GM19397 (cell line): ENCODE measurements around the gene RBBP5.

ENCODE experiments used
- ATAC-seq: cut with Tn5 transposase; IDR thresholded peaks from one replicate; pipeline ENCODE4 v1.9.1; 2021; ENCODE audit warnings: mild to moderate bottlenecking, moderate library complexity; ENCODE audit not compliant: unreplicated experiment

The RBBP5 gene

DNA sequence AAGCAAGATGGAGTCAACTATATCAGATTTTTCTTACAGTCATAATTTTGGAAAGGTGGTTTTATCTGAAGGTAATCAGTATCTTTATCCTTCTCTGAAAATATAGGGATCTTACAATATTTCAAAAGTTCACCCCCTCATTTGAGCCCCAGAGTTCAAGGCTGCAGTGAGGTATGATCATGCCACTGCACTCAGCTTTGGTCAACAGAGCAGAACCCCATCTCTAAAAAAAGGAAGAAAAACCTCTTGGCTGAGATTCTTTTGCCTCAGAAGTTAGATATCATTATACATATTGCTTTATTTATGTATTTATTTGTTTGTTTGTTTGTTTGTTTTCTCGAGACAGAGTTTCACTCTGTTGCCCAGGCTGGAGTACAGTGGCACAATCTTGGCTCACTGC, 11.5 kb upstream of the RBBP5 start:
- no peak for ATAC-seq

DNA sequence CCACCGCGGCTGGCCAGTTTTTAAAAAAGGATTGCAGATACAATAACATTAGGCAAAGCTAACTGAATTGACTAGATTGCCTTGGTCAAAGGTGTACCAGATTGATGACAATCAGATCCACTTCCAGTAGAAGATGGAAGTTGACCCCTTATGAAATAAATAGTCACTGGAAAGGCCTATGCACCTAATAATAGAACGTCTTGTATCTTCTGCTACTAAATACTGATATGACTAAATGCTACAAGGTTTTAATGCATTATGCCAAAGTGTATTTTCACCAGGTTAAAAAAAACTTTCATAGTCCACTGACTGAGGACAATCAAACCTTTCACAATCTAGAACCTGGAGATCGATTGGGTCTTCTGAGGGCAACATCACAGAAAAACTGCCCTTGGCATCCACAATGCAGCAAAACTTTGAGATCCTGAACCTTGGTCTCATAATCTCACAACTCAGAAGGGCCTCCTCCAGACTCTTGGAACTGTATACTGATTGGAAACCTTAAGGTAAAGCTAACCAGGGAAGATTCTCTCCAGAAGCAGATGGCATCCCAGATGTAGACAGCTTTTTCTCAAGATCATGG, 7.8 kb upstream of the RBBP5 start:
- no peak for ATAC-seq

DNA sequence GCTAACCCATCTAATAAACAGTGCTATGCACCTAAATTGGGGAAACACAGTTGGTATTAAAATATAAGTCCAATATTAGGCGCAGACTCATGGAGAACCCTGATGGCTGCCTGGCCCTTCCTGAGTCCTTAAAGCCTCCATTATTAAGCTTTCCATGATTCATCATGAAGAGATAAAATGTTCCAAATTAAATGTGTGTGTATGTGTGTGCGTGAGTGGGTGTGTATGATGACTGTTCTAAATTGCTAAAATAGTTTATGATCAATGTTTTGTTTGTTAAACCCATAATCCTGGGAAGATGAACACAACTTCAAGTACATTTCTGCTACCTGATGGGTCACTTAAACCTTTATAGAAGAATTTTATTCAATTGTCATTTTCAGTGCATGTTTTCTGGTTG, 6.3 kb upstream of the RBBP5 start:
- no peak for ATAC-seq

DNA sequence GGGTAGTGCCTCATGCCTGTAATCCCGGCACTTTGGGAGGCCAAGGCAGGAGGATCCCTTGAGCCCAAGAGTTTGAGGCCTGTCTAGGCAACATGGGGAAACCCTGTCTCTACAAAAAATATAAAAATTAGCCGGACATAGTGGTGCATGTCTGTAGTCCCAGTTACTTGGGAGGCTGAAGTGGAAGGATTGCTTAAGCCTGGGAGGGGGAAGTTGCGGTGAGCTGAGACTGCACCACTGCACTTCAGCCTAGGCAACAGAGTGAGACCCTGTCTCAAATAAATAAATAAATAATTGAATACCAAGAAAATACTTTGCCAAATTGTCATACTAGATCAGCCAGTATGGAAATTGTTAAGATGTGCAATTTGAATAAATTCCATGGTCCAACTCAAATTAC, 5.9 kb upstream of the RBBP5 start:
- no peak for ATAC-seq

DNA sequence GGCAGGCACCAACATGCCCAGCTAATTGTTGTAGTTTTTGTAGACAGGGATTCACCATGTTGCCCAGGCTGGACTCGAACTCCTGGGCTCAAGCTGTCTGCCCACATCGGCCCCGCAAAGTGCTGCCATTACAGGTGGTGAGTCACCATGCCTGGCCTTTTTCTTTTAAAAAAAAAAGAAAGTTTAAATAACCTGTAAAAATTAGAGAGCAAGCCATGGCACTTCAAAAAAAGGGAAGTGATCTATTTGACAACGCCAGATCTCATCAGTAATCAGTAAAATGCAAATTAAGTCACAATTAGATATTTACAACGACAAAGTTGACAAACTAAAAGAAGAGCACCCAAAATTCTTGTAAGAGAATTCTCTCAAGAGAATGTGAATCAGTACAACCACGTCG, 2.9 kb upstream of the RBBP5 start:
- ATAC-seq = no peak

DNA sequence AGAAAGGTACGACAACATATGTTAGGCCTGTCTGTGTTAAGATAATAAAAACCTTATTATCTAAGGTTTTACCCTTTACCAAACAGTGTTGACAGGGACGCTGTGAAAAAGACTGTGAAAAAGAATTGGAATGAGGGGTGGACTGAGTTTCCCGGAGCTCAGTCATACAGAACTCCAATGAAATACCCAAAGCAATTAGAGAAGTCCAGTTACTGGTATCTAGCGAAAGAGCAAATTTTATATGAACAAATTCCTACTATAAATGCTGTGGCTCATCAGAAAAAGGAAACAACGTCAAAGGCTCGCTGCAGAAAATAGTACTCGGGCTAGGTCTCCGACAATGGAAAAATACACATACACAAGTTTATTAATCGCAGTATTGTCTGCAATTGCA, 708 bp upstream of the RBBP5 start:
- ATAC-seq = peak; percentile 6

DNA sequence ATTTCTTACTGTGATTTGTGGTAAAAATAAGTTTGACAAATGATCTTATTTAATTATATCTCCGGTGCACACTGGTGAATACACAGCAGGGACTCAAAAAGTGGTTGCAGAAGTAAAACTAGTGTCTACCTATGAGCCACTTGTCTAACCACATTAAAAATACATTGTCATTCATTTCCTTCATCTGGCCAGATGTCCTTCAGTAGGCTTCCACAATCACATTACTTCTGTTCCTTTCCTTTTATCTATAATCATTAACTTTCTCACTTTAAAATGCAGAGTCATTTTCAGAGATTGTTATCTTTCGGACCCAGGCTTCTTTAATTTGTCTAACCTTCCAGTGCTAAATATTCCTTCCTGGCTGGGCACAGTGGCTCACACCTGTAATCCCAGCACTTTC, 3.0 kb downstream of the RBBP5 start:
- ATAC-seq = no peak

DNA sequence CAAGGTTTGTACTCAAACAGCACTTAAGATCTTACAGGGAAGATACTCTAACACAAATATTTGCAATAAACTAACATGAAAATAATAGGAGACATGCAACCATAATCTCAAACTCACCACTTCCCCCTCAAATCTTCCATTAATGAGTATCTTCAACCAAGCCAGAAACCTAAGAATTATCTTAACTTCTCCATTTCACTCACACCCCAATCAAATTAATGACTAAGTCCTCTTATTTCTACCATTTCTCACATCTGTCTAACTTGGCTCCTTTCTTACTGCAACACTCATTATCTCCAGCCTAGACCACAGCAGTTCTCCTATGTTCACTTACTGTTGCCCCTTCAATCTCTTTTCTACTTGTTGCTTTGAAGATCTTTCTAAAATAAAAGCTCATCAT, 10.4 kb downstream of the RBBP5 start:
- ATAC-seq = no peak

DNA sequence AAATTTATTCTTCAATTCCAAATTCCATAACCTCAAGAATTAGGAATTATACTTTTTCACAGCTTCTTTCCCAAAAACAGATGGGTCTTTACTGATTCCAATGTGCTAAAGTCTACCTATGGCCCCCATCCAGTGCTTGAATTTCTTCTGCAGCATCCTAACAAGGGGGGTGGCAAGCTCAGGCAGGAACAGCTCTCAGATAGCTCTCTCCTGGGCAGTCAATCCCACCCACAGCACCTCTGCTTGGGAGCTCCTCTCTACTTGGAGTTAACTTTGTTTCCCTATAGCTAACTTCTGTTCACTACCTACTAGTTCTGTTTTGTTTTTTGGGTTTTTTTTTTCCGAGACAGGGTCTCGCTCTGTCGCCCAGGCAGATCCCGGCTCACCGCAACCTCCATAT, 12.1 kb downstream of the RBBP5 start:
- ATAC-seq = no peak

DNA sequence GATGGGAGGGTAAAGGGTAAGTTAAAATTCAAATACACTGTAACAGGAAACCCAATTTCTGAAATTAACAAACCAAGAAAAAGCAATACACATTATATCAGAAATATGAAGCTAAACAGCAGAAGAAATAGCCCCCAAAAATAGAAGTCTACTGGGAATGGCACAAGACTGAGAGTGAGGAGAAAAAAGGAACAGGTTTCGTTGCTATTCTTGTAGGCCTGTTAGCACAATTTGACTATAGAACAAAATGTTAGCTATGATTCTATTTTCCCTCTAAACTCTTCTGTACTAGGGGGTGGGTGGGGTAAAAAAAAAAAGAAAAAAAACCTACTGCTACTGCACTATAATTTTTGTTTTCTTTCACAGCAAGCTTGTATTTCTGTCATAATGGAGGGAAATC, 12.5 kb downstream of the RBBP5 start:
- ATAC-seq = no peak

DNA sequence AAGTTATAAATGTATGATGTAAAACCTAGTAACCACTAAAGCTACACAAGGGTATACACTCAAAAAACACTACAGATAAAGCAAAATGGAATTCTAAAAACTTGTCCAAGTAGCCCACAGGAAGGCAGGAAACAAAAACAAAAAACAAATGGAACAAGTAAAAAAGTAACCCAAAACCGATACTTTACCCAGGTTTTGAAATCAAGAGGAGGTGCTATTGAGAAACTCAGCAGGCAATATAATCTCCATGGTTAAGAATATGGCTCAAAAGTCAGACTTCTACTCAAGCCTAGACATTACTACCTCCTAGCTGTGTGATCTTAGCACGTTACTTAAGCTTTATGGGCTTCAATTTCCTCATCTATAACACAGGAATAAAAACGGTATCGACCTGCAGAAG, 13.3 kb downstream of the RBBP5 start:
- no peak for ATAC-seq

DNA sequence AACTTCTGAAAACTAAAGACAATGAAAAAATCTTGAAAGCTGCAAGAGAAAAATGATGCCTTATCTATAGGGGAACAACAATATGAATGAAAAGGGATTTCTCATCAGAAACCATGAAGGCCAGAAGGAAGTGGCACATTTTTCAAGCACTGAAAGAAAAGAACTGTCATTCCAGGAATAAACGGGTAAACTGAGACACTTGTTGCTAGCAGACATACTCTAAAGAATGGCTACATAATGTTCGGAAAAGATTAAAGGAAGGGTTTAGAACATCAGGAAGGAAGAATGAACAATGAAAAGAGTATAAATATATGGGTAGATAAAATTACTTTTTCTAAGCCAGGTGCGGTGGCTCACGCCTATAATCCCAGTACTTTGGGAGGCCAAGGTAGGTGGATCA, 14.5 kb downstream of the RBBP5 start:
- ATAC-seq = no peak

DNA sequence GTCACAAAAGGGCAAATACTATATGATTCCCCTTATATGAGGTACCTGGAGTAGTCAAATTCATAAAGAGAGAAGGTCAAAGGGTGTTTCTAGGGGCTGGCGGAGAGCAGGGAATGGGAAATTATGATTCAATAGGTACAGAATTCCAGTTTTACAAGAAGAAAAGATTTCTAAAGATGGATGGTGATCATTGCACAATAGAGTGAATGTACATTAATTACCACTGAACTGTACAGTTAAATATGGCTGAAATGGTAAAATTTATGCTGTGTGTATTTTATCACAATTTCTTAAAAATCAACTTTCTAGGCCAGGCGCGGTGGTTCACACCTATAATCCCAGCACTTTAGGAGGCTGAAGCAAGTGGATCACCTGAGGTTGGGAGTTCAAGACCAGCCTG, 19.4 kb downstream of the RBBP5 start:
- no peak for ATAC-seq

DNA sequence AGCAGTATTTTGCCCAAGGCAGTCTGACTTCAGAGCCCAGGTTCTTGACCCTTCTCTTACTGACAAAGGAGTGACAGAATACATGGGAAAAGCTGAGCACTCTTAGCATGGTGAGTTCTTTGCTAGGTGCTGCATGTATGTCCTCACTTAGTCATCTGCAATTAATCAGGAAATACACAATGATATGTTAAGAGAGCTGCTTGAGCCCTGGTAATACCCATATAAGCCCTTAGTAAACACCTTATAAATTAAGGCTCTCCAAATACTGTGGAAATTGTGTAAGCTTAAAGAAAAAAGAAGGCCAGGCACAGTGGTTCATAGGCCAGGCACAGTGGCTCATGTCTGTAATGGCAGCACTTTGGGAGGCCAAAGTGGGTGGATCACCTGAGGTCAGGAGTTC, 23.5 kb downstream of the RBBP5 start:
- ATAC-seq = no peak

DNA sequence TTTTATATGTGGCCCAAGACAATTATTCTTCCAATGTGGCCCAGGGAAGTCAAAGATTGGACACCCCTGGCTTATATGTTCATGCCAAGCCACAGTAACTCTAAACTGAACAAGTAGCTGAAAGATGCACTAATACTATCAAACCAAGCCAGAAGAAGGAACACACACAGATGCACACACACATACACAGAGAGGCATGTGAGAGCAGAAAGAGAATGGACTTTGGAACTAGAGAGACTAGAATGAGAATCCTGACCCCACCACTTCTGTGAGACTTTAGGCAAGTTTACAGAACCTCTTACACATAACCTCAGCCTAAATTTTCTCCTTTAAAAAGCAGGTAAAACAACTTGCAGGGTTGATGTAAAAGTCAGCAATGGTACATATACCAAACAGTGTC, 26.4 kb downstream of the RBBP5 start:
- no peak for ATAC-seq

DNA sequence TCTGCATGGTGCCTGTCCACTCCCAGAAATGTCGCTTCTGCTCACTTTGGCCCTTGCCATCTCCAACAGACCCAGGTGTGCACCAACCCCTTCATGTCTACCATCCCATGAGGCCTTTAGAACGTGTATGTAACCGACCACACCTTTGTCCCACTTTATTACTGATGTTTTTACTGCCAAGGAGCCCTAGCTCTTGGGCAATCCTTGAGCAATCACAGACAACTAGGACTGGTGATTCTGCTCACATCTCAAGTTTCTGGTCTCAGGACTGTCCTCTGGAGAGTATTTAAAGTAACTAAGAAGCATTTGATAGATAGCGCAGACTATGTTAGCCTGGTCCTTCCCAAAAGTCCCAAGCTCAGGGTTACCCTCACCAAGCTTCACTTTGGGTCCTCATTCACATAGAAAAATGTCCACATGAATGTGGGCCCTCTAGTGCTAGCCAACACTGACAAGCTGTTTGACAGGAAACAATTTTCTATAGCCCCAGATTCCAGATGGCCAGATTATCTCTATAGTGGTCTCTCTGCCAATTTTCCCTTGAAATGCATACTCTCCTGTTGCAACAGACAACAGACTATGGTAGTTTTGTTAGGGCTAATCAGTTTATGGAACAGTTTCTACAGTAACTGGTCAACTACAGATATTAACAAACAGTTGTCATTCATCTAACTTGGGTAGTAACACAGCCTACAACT, 30.6 kb downstream of the RBBP5 start:
- ATAC-seq = no peak

DNA sequence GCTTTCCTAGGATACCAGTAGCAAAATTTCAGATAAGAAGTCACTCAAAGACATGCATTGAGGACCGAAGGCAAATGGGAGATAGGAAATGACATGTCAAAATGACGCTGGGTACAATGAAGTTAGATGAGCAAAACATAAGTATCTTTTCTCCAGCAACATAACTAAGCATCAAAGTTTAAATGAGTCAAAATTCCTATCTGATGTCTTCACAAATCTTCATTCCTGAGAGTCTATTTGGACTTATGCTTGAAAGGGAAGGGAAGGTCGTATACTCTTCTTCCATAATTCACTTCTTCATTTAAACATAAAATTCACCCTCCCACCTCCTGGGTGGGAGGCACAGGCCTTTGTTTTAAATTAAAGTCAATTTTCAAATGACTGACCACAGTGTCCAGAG, 33.4 kb downstream of the RBBP5 start:
- ATAC-seq = no peak

DNA sequence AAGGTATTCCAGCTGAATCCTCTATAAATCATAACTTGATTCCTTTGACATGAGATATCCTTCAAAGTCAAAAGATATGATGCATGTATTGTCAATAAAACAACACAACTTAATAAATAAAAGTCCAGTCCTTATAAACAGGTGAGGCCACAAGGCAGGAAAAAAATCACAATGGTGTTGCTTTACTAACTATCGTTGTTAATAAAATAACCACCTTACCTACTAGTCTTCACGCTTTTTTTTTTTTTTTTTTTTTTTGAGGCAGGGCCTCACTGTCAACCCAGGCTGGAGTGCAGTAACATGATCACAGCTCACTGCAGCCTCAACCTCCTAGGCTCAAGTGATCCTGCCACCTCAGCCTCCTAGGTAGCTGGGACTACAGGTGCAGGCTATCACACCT, 37.4 kb downstream of the RBBP5 start, which contains the start of gene TMEM81:
TSS of gene TMEM81 (minus strand) at position 101 of the 400 bp plus-strand sequence. CDS start 140 bp downstream, outside the sequence.
- no peak for ATAC-seq

DNA sequence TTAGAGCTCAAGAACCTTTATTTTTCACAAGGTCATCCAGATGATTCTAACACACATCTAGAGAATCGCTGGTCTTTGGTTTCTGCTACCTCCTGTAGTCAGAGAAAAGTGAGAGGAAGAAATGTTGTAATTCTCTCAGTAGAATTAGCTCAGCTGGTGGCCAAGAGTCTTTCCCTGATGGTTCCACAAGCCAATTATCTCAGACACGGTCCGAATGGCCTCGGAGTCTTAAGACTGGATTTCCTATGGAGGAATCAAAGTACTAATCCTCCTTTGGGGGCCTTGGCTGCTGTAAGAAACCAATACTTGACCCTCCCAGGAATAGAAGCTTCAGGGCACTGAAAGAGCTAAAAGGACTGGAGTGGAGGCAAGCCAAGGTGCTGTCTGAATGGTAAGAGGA, 39.3 kb downstream of the RBBP5 start:
- ATAC-seq = no peak

DNA sequence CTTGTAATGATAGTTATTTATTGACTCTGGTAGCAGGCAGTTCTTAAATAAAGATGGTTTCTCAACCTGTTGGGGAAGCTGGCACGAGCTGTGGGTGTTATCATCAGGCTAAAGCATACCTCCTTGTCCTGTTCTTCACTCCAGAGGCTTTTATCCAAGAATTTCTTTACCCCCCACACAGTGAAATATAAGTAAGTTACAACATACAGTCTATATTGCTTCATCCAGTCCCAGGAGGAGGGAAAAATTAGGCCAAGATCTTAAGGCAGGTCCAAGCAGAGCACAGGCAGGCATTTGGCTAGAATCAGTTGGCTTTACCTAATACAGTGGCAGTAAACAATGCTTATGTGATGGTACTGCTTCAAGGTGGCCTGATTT, 43.9 kb downstream of the RBBP5 start:
- no peak for ATAC-seq

DNA sequence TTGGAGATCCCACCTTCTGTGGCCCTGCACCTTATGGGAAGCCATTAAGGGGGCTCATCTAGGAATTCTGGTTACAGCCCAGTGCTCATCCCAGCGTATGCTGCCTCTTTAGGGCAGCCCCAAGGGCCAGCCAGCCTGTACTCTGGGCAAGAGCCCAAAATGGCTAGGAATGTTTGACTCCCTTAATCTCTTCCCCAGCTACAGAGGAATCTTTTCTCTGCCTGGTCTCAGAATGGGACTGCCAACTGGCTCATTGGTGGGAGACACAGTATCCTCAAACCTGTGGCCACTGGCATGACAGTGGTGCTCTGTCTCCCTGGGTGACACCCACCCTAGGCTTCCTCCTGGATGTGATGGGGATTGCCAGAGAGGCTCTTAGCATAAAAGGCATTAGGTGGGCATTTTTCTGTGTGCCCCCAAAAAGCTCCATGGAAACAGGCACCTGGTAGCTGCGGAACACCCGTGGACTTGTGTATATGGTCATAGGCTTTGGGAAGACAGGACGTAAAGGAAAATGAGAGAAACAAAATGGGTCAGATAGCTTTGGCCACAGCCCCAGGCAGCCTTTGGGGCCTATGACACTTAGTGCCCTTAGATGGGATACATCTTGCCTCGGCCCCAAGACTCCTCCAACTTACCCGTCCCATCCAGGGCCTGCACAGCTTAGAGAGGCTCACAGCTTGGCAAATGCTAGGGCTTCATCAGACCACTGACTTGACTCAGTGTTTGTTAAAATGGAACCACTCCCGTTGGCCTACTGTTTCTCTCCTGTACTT, 44.4 kb downstream of the RBBP5 start:
- ATAC-seq = no peak

DNA sequence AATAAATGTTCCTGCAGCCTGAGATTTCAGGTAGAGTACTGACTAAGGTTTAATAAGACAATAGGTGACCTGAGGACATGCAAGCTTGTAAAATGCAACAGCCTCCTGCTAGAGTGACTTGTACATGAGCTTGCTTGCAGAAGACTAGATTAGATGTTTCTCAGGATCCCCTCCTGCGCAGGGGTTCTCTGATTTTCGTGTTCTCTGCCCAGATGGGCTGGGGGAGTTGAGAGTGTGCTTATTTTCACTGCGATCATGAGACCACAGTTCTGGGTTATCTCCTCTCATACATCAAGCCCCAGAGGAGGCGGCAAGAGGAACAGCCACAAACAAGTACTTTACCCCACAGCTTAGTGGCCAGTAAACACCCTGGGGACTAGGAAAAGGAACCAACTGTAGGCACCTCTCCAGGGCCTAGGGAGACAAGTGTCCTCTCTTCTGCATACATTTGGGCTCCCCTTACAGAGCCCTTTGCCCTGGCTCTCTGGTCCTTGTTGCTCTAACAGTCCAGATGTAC, 45.5 kb downstream of the RBBP5 start:
- no peak for ATAC-seq
